Neuron (in vitro differentiated cells): Measurements from ENCODE around the gene SPECC1.
"Not testable (repeated sequence)": the region's sequence is repeated elsewhere in the genome, so short reads cannot be mapped to it uniquely, and the experiment has no call there.

Experiments used
- H2AFZ ChIP-seq: one replicate; pipeline ENCODE4 v1.6.1; 2013; ENCODE audit warnings: low read depth, mild to moderate bottlenecking, inconsistent platforms, low read length, moderate library complexity
- H3K27me3 ChIP-seq: one replicate; pipeline ENCODE4 v1.6.1; 2013; ENCODE audit warnings: low read length; ENCODE audit not compliant: insufficient read depth
- H3K36me3 ChIP-seq: one replicate; pipeline ENCODE4 v1.6.1; 2013; ENCODE audit warnings: low read length; ENCODE audit not compliant: insufficient read depth
- H3K4me1 ChIP-seq: one replicate; pipeline ENCODE4 v1.6.1; 2013; ENCODE audit warnings: low read length; ENCODE audit not compliant: insufficient read depth
- H3K4me3 ChIP-seq: 2 replicates; pipeline ENCODE4 v1.5.1; 2013; ENCODE audit warnings: mild to moderate bottlenecking, low read length, moderate library complexity
- H3K9me3 ChIP-seq: one replicate; pipeline ENCODE4 v1.6.1; 2013; ENCODE audit warnings: low read length

SPECC1 gene

GRCh38 chr17:20299013-20299412 lies 289.9 kb downstream of the SPECC1 start:
- no peak overlapping the region for H2AFZ ChIP-seq
- H3K27me3 ChIP-seq: no peaks in the 10 kb centered on the region
- no peaks in the 10 kb centered on the region for H3K4me1 ChIP-seq
- peaks cover 3% of the 10 kb centered on the region for H3K9me3 ChIP-seq
- H3K36me3 ChIP-seq: peaks cover 11% of the 10 kb centered on the region
- no peak overlapping the region for H3K4me3 ChIP-seq

GRCh38 chr17:20300436-20300934 lies 291.3 kb downstream of the SPECC1 start:
- H3K36me3 ChIP-seq: peaks cover 8% of the 10 kb centered on the region
- H2AFZ ChIP-seq: no peak overlapping the region
- peaks cover 3% of the 10 kb centered on the region for H3K9me3 ChIP-seq
- H3K4me3 ChIP-seq: no peak overlapping the region
- H3K27me3 ChIP-seq: no peaks in the 10 kb centered on the region
- H3K4me1 ChIP-seq: no peaks in the 10 kb centered on the region

- peaks cover 12% of the 10 kb centered on the region for H3K36me3 ChIP-seq
- no peaks in the 10 kb centered on the region for H3K4me1 ChIP-seq
- H3K27me3 ChIP-seq: no peaks in the 10 kb centered on the region
- H2AFZ ChIP-seq: no peak overlapping the region
- H3K9me3 ChIP-seq: peaks cover 11% of the 10 kb centered on the region
- H3K4me3 ChIP-seq: no peak overlapping the region
These were observed 293.2 kb downstream of the SPECC1 start for GRCh38 chr17:20302246-20302917.

- peaks cover 15% of the 10 kb centered on the region for H3K9me3 ChIP-seq
- H3K4me1 ChIP-seq: no peaks in the 10 kb centered on the region
- H2AFZ ChIP-seq: no peak overlapping the region
- no peak overlapping the region for H3K4me3 ChIP-seq
- peaks cover 16% of the 10 kb centered on the region for H3K36me3 ChIP-seq
- no peaks in the 10 kb centered on the region for H3K27me3 ChIP-seq
These were observed 295.8 kb downstream of the SPECC1 start for GRCh38 chr17:20304961-20305360.

GRCh38 chr17:20306924-20307323 lies 297.8 kb downstream of the SPECC1 start:
- Histone ChIP-seq H3K36me3 (peaks cover 16% of the 10 kb centered on the region), H2AFZ (no peak overlapping the region), H3K9me3 (peaks cover 19% of the 10 kb centered on the region), H3K27me3 (no peaks in the 10 kb centered on the region), H3K4me3 (no peak overlapping the region), H3K4me1 (no peaks in the 10 kb centered on the region)

GRCh38 chr17:20307326-20307910 lies 298.3 kb downstream of the SPECC1 start:
- Histone ChIP-seq H3K4me1 (no peaks in the 10 kb centered on the region), H3K27me3 (no peaks in the 10 kb centered on the region), H2AFZ (no peak overlapping the region), H3K4me3 (no peak overlapping the region), H3K36me3 (peaks cover 16% of the 10 kb centered on the region), H3K9me3 (peaks cover 19% of the 10 kb centered on the region)

- Histone ChIP-seq H3K36me3 (peaks cover 29% of the 10 kb centered on the region), H3K27me3 (no peaks in the 10 kb centered on the region), H3K4me3 (no peak overlapping the region)
These were observed 301.3 kb downstream of the SPECC1 start for GRCh38 chr17:20310481-20310880.

GRCh38 chr17:20313306-20313705 lies 304.1 kb downstream of the SPECC1 start:
- H3K27me3 ChIP-seq: no peaks in the 10 kb centered on the region
- H3K4me1 ChIP-seq: no peaks in the 10 kb centered on the region
- no peak overlapping the region for H2AFZ ChIP-seq
- peaks cover 5% of the 10 kb centered on the region for H3K9me3 ChIP-seq
- H3K36me3 ChIP-seq: peaks cover 24% of the 10 kb centered on the region
- no peak overlapping the region for H3K4me3 ChIP-seq

More at GRCh38 chr17:20310481-20310880, 301.3 kb downstream of the SPECC1 start:
- H3K4me1 ChIP-seq: no peaks in the 10 kb centered on the region
- peaks cover 19% of the 10 kb centered on the region for H3K9me3 ChIP-seq
- H2AFZ ChIP-seq: no peak overlapping the region

- Histone ChIP-seq H3K4me1 (no peaks in the 10 kb centered on the region), H3K27me3 (no peaks in the 10 kb centered on the region), H3K36me3 (peaks cover 22% of the 10 kb centered on the region), H3K4me3 (no peak overlapping the region), H3K9me3 (peaks cover 5% of the 10 kb centered on the region), H2AFZ (no peak overlapping the region)
These were observed 304.7 kb downstream of the SPECC1 start for GRCh38 chr17:20313891-20314290.

- Histone ChIP-seq H3K4me3 (no peak overlapping the region), H3K27me3 (no peaks in the 10 kb centered on the region)
These were observed 305.7 kb downstream of the SPECC1 start for GRCh38 chr17:20314834-20315233.

GRCh38 chr17:20315311-20315710 lies 306.2 kb downstream of the SPECC1 start:
- H3K27me3 ChIP-seq: no peaks in the 10 kb centered on the region
- peaks cover 20% of the 10 kb centered on the region for H3K36me3 ChIP-seq
- H2AFZ ChIP-seq: no peak overlapping the region
- H3K9me3 ChIP-seq: peaks cover 2% of the 10 kb centered on the region
- H3K4me1 ChIP-seq: no peaks in the 10 kb centered on the region
- no peak overlapping the region for H3K4me3 ChIP-seq

More at GRCh38 chr17:20314834-20315233, 305.7 kb downstream of the SPECC1 start:
- no peak overlapping the region for H2AFZ ChIP-seq
- no peaks in the 10 kb centered on the region for H3K4me1 ChIP-seq
- peaks cover 20% of the 10 kb centered on the region for H3K36me3 ChIP-seq
- H3K9me3 ChIP-seq: peaks cover 4% of the 10 kb centered on the region

- no peaks in the 10 kb centered on the region for H3K9me3 ChIP-seq
- H3K27me3 ChIP-seq: no peaks in the 10 kb centered on the region
- peaks cover 20% of the 10 kb centered on the region for H3K36me3 ChIP-seq
- no peak overlapping the region for H2AFZ ChIP-seq
- H3K4me1 ChIP-seq: no peaks in the 10 kb centered on the region
- H3K4me3 ChIP-seq: no peak overlapping the region
These were observed 306.7 kb downstream of the SPECC1 start for GRCh38 chr17:20315821-20316220.

GRCh38 chr17:20320535-20321229 lies 311.5 kb downstream of the SPECC1 start:
- H3K4me3 ChIP-seq, H2AFZ ChIP-seq, H3K4me1 ChIP-seq, H3K27me3 ChIP-seq, H3K36me3 ChIP-seq, H3K9me3 ChIP-seq: not testable (repeated sequence)
